ENCODE data around the gene GPATCH2. TPM values are rescaled to one million over a fixed set of nuclear protein-coding genes. Genes with fewer than 3 reads are reported as not detected.
A peak's percentile ranks its signal among the peaks of the same experiment; 100 is the strongest.
"Not testable (repeated sequence)": the region's sequence is repeated elsewhere in the genome, so short reads cannot be mapped to it uniquely, and the experiment has no call there.

The GPATCH2 gene
- polyA plus RNA-seq, 1 donor, result 9.5 TPM

DNA sequence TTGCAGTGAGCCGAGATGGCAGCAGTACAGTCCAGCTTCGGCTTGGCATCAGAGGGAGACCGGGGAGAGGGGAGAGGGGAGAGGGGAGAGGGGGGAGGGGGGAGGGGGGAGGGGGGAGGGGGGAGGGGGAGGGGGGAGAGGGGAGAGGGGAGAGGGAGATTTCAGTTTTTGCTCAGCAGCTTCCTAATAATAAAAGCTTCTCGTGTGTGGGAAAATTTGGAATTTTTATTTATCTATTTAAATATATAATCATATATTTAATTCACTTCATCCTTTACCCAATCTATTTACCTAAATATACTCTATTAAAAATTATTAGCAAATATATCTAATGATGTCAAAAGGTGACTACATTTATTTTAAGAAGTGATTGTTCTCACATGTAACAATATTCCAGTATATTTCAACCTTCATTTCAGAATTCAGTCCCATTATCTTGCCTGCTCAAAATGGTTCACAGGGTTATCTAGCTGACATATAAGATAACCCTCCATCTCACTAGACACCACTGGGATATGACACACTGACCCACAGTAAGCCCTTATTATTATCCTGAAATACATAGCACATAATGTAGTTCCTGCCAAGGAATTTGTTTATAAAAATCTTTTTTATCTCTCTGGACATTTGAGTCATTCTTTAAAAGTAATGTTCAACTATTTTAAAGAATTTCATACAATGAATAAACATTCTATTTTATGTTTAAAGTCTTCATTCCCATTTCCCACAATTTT lies 105.9 kb downstream of the GPATCH2 start:
- no peak for DNase-seq

- not testable (repeated sequence) for DNase-seq
These were observed 107.0 kb downstream of the GPATCH2 start for GRCh38 chr1:217523921-217524320.

GRCh38 chr1:217522277-217522676 lies 108.6 kb downstream of the GPATCH2 start:
- DNase-seq, result peak; percentile 11

DNA sequence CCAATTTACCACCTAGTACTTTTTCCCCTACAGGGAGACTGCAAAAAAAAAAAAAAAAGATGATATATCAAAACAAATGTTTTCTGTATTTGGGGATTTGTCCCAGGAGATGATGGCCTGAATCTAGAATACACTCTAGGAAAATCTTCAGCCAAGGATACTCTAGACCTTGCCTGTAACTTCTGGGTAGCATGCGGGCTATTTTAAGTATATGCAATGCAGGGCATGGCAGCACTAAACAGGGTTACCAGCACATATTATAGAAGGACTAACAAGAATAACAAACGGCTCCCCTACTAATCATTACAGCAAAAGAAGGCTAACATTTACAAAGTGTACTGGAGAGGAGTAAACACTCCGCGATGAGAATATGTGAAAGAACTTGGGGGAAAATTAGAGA lies 109.6 kb downstream of the GPATCH2 start:
- no peak for DNase-seq

DNA sequence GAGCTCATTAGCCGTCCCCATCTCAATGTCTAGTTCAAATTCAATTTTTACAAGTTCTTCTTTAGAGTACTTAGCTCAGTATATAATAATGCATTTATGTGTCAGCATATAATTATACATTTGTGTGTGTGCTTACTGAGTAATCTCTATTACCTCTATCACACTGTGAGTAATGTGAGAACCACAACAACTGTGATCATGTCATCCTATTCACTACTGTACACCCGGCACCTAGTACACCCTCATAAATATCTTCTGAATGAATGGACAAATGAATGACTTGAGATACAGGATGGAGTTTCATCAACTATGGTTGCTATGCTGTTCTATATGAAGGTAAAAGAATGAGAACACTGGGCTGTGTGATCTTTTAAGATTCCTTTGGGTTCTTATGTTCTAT lies 124.0 kb downstream of the GPATCH2 start:
- DNase-seq, result no peak

DNA sequence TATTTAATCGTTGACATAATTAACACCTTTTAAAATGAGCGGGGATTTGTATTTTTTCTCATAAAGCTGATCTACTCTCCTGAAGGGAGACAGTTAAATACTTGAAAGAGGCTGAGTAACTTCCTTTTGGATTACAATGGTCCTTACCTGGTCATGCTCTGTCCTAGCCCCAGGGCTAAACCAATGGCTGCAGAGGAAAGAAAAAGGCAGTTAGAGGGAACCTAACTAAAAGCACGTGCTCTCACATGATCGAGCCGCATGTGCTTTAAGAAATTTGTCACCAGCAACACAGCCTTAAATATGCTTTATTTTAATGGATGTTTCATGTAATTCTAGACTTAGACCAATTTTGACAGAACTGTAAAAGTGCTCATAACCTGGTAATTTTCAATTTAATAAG lies 132.7 kb downstream of the GPATCH2 start:
- no peak for DNase-seq

DNA sequence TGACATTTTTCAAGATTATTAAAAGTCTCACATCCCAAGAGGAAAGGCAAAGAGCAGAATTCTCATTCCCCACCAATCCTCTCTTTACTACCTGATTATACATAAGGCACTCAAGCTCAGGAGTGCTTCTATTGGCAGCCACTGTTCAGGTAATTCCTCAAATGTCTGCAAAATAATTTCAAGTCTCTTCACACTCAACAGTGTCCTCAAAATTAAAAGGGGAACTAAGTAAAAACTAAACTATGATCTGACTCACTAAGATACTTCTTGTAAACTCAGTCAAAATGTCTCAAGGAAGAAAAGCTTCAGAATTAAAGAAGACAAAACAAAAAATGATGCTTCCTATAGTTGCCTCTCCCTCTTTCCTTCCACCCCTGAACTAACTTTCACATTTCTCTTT lies 135.6 kb downstream of the GPATCH2 start:
- DNase-seq, result no peak

DNA sequence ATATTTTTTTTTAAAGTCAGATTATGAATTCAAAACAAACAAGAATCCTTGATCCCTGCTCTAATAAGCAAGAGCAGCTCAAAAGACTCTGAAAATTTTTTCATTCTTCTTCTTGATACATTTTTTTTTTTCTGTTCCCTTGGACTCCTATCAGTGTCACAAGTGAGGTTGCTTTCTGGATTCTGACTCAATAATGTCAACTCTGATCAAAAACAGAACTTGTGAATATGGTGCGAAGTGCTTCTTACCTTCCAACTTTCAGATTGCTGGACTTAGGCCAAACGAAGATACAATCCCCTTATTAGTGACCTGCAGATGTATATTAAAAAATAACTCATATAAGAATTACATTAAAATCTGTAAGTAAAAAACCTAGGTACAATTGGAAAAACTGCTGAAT lies 136.1 kb downstream of the GPATCH2 start:
- DNase-seq, result no peak

DNA sequence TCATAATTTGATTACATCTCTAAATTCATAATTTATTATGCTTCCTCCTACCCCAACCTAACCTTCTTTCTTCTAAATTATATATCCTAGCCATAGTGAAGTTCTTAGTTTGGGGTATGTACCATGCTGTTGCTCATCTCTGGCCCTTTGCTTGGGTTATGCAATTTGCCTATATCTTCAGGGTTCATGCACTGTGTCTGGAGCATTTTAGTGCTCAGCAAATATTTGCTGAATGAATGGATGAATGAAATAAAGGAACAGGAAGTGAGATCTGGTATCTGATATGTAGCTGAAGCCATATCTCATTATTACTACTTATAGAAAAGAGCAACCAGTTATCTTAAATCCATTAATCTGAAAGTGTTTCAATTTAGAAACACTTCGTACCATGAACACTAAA lies 137.6 kb downstream of the GPATCH2 start:
- DNase-seq, result no peak

GRCh38 chr1:217484871-217485270 lies 146.0 kb downstream of the GPATCH2 start:
- DNase-seq, result no peak

GRCh38 chr1:217482356-217483102 lies 148.4 kb downstream of the GPATCH2 start:
- DNase-seq, result no peak

DNA sequence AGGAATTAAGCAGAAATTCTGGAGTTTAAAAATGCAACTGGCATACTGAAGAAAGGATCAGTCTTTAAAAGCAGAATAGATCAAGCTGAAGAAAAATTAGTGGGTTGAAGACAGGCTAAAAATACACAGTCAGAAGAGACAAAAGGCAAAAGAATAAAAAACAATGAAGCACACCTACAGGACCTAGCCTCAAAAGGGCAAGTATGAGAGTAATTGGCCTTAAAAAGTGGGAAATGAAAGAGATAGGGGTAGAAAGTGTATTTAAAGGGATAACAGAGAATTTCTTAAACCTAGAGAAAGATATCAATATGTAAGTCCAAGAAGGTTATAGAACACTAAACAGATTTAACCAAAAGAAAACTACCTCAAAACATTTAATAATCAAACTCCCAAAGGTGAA lies 152.4 kb downstream of the GPATCH2 start:
- DNase-seq, result no peak

DNA sequence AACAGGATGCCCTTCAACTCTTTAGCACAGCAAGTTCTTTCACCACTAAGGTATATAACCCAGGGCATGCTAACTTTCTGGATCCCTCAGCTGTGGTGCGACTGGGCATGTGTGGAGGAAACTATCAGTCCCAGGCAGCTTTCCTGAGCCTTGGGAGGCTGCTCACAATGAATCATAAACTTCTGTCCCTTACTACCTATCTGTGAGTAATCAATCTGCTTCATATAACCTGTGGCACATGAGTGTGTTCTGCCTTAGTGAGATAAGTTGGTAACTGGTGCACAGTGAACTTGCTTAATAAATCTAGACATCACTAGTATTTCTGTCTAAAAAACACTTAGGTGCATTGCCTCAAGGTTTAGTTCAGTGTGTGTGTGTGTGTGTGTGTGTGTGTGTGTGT lies 158.0 kb downstream of the GPATCH2 start:
- no peak for DNase-seq

DNA sequence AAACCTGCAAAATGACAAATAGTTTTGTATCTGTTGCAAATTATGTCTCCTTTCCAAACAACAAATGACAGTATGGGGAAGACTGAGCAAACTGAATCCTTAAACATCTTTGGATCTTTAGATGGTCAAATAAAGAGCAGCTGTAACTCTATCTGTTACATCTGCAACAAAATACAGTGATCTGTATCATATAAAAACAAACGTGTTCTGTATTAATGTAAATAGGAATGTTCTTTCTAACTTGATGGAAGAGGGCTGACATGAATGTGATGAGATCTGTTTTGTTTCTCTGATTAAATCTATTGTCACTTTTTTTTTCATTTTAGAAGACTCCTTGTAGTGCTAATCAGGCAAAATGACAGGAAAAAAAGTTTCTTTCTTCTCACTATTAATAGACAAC lies 159.5 kb downstream of the GPATCH2 start:
- DNase-seq, result no peak

GRCh38 chr1:217469983-217470382 lies 160.9 kb downstream of the GPATCH2 start:
- no peak for DNase-seq

GRCh38 chr1:217465102-217465501 lies 165.8 kb downstream of the GPATCH2 start:
- DNase-seq, result no peak

- DNase-seq, result no peak
These were observed 168.2 kb downstream of the GPATCH2 start for GRCh38 chr1:217462666-217463065.

DNA sequence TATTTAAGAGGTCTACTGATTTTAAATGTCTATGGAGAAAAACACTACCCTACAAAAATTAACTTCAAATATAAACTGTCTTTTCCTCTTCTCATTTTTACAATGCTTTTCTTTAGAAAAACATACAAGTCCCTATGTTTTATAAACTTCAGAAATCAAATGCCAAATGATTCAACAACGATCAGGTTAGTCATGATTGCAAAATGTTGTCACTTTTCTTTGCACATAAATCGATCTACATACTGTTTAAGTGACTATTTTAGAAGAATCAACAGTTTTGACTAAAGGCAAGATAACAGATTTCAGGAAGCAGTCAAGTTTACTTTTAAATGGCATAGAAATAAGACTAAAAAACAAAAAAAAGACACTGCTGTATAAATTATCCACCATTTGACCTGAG lies 168.7 kb downstream of the GPATCH2 start:
- DNase-seq, result no peak

DNA sequence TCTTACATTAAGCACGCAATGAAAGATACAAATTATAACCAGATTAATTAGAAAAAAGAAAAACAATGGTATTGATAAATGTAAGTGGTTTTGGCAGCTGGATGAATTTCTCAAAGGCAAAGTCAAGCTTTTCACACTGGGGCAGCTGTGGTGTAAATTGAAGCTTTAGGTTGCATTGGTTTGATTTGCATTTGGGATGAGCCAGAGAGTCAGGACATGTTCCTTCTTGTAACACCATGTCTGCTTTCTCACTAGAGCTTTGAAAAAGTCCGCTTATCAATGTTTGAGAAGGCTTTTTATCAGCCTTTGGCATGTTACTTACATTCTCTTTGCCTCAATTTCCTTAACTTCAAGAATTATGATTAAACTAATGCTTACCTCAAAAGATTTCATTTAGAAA lies 173.9 kb downstream of the GPATCH2 start:
- no peak for DNase-seq

- no peak for DNase-seq
These were observed 174.6 kb downstream of the GPATCH2 start for GRCh38 chr1:217456261-217456660.

DNA sequence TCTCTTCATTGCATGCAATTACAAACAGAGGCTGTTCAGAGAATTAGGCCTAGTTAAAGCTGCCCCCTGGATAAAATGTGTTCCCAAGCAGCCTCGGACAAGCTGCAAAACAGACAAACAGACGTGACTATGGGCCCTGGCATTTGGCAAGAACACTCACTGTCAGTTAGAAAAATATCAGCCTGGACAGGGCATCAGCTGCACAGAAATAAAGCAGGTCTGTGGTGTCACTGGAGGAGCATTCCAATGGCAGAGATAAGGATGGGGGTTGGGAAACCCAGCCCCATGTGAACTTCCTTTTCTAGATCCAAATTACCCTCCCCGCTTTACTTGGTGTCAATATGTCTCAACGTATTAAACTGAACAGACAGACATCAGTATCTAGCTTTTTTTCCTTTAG lies 177.1 kb downstream of the GPATCH2 start:
- DNase-seq, result no peak

GRCh38 chr1:217449370-217449769 lies 181.5 kb downstream of the GPATCH2 start:
- DNase-seq, result no peak

DNA sequence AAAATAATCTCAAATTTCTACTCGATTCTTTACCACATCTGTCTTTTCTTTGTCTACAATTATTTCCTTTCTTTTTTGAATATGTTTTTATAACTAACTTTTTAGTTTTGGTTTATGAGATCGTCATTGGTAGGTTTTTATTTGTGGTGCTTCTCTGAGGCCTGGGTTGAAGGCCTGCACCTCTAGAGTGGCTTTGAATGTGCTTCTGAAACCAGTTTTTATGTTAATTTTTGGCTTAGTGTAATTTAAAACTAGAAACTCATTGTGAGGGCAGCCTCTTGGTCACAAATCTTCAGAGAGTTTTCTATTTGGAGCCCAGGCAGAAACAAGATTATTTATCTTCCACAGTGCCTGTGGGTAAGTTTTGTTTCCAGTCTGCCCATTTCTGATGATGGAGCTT lies 187.0 kb downstream of the GPATCH2 start:
- DNase-seq, result no peak

GRCh38 chr1:217437376-217437775 lies 193.5 kb downstream of the GPATCH2 start:
- DNase-seq, result no peak

All from hindlimb muscle (tissue), 1 donor.